Uterus (tissue), 4 donors: Measurements from ENCODE around the gene MAP2K4. TPM values are rescaled to one million over a fixed set of nuclear protein-coding genes. Genes with fewer than 3 reads are reported as not detected.

Source experiments
- DNase-seq, 2 donors: peaks; one replicate each; pipeline ENCODE4 v3.0.0-alpha.2; 2019 to 2020
- H3K27ac ChIP-seq, 2 donors: fragments of 200-600 bp; sonication (generic); 1 replicate in 1 of 2; 2 replicates in 1 of 2; pipeline ENCODE4 v1.5.1; 2016 to 2018
- H3K27me3 ChIP-seq, 2 donors: fragments of 200-600 bp; sonication (generic); one replicate each; pipeline ENCODE4 v1.5.1; 2018 to 2019; ENCODE audit warnings: control low read depth in 1 of 2
- H3K36me3 ChIP-seq, 2 donors: fragments of 200-600 bp; sonication (generic); one replicate each; pipeline ENCODE4 v1.5.1; 2019; ENCODE audit warnings: control low read depth in 1 of 2
- H3K4me1 ChIP-seq, 2 donors: fragments of 200-600 bp; sonication (generic); one replicate each; pipeline ENCODE4 v1.5.1; 2018 to 2019; ENCODE audit warnings: control low read depth in 1 of 2
- H3K4me3 ChIP-seq, 2 donors: fragments of 200-600 bp; sonication (generic); 1 replicate in 1 of 2; 2 replicates in 1 of 2; pipeline ENCODE4 v1.5.1; 2018 to 2019; ENCODE audit warnings: mild to moderate bottlenecking in 1 of 2
- H3K9me3 ChIP-seq, 2 donors: fragments of 200-600 bp; sonication (generic); one replicate each; pipeline ENCODE4 v1.5.1; 2019; ENCODE audit warnings: control low read depth in 1 of 2
- CTCF ChIP-seq, 4 experiments: fragments of 200-600 bp in 2 of 4; fragments of 450-650 bp in 2 of 4; sonication (generic) in 2 of 4; IDR thresholded peaks; one replicate each; pipeline ENCODE4 v1.5.1; 2016 to 2019; ENCODE audit warnings: antibody characterized with exemption in 4 of 4, mild to moderate bottlenecking in 2 of 4, moderate library complexity in 1 of 4
- POLR2A ChIP-seq, 2 donors: fragments of 450-650 bp; IDR thresholded peaks; one replicate each; pipeline ENCODE4 v1.6.1; 2016; ENCODE audit warnings: antibody characterized with exemption in 2 of 2, mild to moderate bottlenecking in 1 of 2, moderate library complexity in 1 of 2
- intact Hi-C: fragments of 100-400 bp; cut with DNase I; formaldehyde crosslinking; loops from one replicate; pipeline ENCODE4 v1.15.1; 2023; ENCODE audit warnings: low total_unique reads
- total RNA-seq, 4 donors: library from RNA; depleted of rRNA in 3 of 4; stranded (reverse); fragments of >200 nt in 3 of 4; gene quantifications; one replicate each; pipeline versions ENCODE4 v1.1.0 to v1.2.4, GENCODE V29; 2014 to 2023
- donor health status: DM: yes; HTN: yes; CAD: no.

The MAP2K4 gene
- total RNA-seq, 4 donors from 2014 or later = 19.4 to 83.9 (median 65.5) TPM

GRCh38 chr17:12067485-12067884, 46.8 kb downstream of the MAP2K4 start:
- H3K36me3 ChIP-seq = no peaks in the 10 kb centered on the region
- no peak overlapping the region for H3K27ac ChIP-seq
- H3K4me3 ChIP-seq = no peak overlapping the region
- H3K9me3 ChIP-seq = no peaks in the 10 kb centered on the region
- intact Hi-C loops = no loop called here
- DNase-seq = no peak
- TF ChIP-seq CTCF (IDR thresholded peaks at IDR 0.05) = no peak
- no peak for TF ChIP-seq POLR2A (IDR thresholded peaks at IDR 0.05)
- H3K4me1 ChIP-seq = no peaks in the 10 kb centered on the region
- no peaks in the 10 kb centered on the region for H3K27me3 ChIP-seq

GRCh38 chr17:12068946-12069345, 48.3 kb downstream of the MAP2K4 start:
- H3K4me3 ChIP-seq = no peak overlapping the region
- intact Hi-C loops = no loop called here
- H3K36me3 ChIP-seq = no peaks in the 10 kb centered on the region
- H3K27ac ChIP-seq = no peak overlapping the region
- no peaks in the 10 kb centered on the region for H3K9me3 ChIP-seq
- H3K27me3 ChIP-seq = no peaks in the 10 kb centered on the region
- TF ChIP-seq CTCF (IDR thresholded peaks at IDR 0.05) = no peak
- TF ChIP-seq POLR2A (IDR thresholded peaks at IDR 0.05) = no peak
- DNase-seq = no peak
- H3K4me1 ChIP-seq = no peaks in the 10 kb centered on the region

- DNase-seq = no peak
- Histone ChIP-seq H3K27me3 (no peaks in the 10 kb centered on the region), H3K4me3 (no peak overlapping the region), H3K9me3 (no peaks in the 10 kb centered on the region), H3K27ac (no peak overlapping the region), H3K36me3 (no peaks in the 10 kb centered on the region), H3K4me1 (no peaks in the 10 kb centered on the region)
- intact Hi-C loops = no loop called here
- TF ChIP-seq POLR2A (IDR thresholded peaks at IDR 0.05) (no peak), CTCF (IDR thresholded peaks at IDR 0.05) (no peak)
Measured at GRCh38 chr17:12070561-12070960, 49.9 kb downstream of the MAP2K4 start.

- TF ChIP-seq POLR2A (IDR thresholded peaks at IDR 0.05) = no peak
- Histone ChIP-seq H3K27me3 (no peaks in the 10 kb centered on the region), H3K4me3 (no peak overlapping the region), H3K4me1 (no peaks in the 10 kb centered on the region), H3K9me3 (no peaks in the 10 kb centered on the region), H3K27ac (no peak overlapping the region), H3K36me3 (no peaks in the 10 kb centered on the region)
- intact Hi-C loops = no loop called here
- no peak for DNase-seq
Measured at GRCh38 chr17:12074346-12074745, 53.7 kb downstream of the MAP2K4 start.

GRCh38 chr17:12077773-12078172, 57.1 kb downstream of the MAP2K4 start:
- no peak overlapping the region for H3K27ac ChIP-seq
- TF ChIP-seq POLR2A (IDR thresholded peaks at IDR 0.05) = no peak
- no peak for TF ChIP-seq CTCF (IDR thresholded peaks at IDR 0.05)
- intact Hi-C loops = no loop called here

GRCh38 chr17:12078791-12079190, 58.1 kb downstream of the MAP2K4 start:
- Histone ChIP-seq H3K27ac (no peak overlapping the region), H3K9me3 (no peaks in the 10 kb centered on the region), H3K4me3 (no peak overlapping the region), H3K36me3 (no peaks in the 10 kb centered on the region), H3K27me3 (no peaks in the 10 kb centered on the region), H3K4me1 (no peaks in the 10 kb centered on the region)
- intact Hi-C loops = no loop called here
- DNase-seq = no peak
- TF ChIP-seq POLR2A (IDR thresholded peaks at IDR 0.05) = no peak

More at GRCh38 chr17:12077773-12078172, 57.1 kb downstream of the MAP2K4 start:
- Histone ChIP-seq H3K4me1 (no peaks in the 10 kb centered on the region), H3K9me3 (no peaks in the 10 kb centered on the region), H3K4me3 (no peak overlapping the region), H3K36me3 (no peaks in the 10 kb centered on the region), H3K27me3 (no peaks in the 10 kb centered on the region)
- DNase-seq = no peak
